Activated naive CD8-positive, alpha-beta T cell treated with anti-CD3 and anti-CD28 coated beads, Interleukin-2, amount 50 U/mL, for 16 hours (primary cell): Measurements from ENCODE around the gene PTK6.

ENCODE experiments used
- DNase-seq: peaks from one replicate; pipeline ENCODE4 v3.0.0-alpha.2; 2020; ENCODE audit warnings: low read depth, low spot score

PTK6 gene

GRCh38 chr20:63478346-63479302 is 58.6 kb downstream of the PTK6 start:
- no peak for DNase-seq
